ENCODE data around the gene SLC25A12.
"Not testable (repeated sequence)": the region's sequence is repeated elsewhere in the genome, so short reads cannot be mapped to it uniquely, and the experiment has no call there.

SLC25A12 gene

DNA sequence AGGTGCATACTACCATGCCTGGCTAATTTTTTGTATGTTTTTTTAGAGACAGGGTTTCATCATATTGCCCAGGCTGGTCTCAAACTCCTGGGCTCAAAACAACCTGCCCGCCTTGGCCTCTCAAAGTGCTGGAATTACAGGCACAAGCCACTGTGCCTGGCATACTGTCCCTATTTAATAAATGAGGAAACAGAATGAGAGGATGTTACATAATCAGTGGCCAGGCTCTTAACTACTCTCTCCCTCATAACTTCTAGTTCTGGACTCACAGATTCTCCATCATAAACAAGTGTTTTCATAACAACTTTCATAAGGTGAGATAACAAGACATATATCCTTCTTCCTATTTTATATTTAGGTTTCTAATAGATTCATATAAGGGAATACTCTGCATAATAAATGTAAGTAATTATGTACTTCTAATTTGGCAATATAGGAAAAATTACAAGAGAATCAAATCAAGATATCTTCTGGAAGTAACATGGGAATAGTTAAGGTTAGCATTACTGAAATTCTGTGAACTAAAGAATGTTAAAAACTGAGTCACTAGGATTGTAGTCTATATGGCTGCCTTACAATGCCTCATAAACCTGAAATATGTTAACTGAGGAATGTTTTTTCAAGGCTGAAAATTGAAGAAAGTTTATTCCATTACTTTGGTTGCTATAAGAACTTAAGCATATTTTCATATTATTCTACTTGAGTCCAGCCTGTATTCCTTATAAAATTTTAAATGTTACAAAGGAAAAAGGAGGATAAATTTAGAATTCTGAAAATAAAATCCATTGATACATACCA, 71.3 kb downstream of the SLC25A12 start:
- DNase-seq: no peak

DNA sequence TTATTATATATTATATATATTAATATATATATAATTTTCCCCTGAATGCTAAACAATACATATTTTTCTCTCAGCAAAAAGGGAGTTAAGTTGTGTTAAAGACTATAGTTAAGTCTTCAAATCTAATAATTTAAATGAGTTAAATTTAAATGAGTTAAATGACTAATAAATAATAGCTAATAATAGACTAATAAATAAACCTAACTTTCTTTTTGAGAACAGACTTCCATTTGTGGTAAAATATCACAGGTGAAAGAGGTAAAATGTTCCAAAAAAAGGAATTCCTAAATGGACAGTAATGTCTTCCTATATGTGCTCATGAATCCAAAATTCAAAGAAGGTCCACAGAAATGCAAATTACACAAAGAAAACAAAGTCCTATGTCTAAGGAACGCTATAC, 74.6 kb downstream of the SLC25A12 start:
- DNase-seq: no peak

DNA sequence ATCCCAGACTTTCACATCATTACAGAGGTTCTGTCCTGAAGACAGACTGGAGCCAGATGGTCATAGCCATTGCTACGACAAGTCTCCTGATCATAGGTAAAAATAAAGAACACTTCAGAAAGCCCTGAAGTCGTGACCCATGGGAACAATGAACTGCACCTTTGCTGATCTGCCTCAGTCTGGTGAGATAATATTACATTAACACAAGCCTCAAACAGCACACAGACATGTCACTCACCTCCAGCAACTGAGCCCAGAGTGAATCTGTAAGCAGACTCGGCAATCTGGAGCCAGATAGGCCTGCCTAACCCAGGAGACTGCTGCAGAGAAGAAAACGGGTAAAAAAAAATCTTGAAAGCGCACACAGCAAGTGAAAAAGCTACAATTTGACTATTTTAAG, 79.2 kb downstream of the SLC25A12 start:
- DNase-seq: peak; percentile 70 to 72

DNA sequence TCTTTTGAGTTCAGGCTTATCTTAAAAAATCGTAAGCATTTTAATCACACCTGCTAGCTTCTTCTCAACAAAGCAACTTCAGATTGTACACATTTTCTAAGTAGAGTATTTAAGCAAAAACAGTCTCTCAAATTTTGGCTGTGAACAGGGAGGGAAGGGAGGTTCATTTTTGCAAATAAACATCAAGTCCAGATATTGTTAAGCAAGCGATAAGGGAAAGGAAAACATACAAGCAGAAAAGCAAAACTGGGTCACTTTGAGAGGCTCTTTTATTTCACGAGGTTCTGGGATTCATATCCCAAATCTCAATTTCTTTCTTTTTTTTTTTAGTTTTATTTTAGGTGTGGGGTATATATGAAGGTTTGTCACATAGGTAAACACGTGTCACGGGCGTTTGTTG, 79.9 kb downstream of the SLC25A12 start:
- no peak for DNase-seq

DNA sequence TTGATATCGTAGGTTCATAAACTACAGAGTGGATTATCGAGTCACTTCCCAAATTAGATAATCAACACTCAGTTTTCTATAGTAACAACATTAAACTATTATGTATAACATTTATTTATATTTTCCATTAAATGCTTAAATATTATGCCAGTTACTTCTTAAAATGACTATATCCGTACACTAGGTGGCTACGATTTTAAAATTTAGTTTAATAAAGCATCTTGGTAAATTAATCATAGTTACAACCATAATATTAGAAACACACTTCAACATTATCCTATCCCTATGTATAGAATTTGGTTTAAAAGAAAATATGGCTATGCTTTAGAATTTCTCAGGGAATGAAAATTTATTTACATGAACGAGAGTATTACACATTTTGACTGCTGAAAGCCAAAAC, 80.3 kb downstream of the SLC25A12 start:
- DNase-seq: no peak

DNA sequence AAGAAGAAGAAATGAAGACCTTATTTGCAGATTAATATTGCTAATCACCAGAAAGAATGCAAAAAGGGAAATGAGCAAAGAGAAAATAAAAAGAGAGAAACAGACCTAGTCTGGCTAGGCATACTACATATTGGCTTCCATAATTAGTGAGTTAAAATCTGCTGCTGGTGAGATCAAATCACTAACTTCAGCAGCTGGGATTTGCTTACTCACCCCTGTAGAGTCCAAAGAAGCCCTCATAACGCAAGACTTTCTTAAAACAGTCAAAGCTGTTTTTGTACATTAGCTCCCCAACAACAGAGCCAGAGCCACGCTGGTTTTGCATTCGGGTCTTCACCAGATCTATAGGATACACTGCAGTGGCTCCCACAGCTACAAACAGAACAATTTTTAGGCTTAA, 80.9 kb downstream of the SLC25A12 start:
- no peak for DNase-seq

DNA sequence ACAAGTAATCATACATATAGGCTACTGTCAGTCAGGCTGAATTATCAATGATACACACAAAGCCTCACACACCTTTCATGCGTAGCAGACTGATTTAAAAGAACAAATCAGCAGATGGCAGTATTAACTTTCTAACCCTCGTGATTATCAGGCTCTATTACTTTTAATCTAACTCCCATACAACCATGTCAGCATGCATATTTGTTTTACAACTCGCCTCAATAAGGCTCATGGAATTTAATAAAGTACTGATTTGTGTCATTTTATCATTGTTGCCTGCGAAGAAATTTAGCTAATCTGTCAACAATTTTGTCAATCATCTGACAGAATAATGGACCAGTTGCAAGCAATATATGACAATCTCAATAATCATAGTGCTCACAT, 82.8 kb downstream of the SLC25A12 start:
- DNase-seq: peak; percentile 59 to 61

DNA sequence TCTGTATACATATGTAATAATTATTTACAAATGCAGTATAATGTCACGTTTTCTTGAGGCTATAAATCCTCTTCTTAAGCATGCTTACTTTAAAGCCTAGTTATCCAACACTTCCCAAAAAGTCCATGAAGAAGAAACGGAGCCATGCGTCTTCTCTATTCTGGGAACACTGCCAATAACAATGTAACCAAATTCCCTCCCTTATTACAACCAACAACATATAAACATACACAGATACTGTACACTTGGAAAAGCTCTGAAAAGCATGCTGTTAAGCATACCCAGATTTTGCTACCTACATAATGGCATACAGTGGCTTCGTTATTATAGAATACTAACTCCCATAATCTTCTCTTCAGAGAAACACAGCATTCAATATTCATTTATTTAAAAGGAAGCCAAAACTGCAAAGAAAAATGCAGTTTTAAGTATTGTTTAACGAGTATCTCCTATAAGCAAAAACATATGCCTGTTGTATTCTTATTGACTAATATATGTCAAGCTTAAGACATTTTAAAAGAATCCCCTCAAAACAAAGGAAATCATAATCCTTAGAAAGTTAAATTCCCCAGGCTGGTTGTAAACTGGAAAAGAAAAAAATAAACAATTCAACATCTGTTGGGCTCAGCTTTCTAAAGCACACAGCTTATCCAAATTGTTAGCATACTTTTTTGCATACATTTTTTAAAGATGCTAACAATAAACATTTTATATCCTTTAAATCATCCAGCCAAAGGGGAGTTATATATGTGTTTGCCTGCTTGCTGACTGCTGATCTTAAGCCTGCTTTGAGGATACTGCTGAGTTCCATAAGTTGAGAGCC, 83.4 kb downstream of the SLC25A12 start:
- DNase-seq: peak in 1 of 2 experiments; percentile 51

DNA sequence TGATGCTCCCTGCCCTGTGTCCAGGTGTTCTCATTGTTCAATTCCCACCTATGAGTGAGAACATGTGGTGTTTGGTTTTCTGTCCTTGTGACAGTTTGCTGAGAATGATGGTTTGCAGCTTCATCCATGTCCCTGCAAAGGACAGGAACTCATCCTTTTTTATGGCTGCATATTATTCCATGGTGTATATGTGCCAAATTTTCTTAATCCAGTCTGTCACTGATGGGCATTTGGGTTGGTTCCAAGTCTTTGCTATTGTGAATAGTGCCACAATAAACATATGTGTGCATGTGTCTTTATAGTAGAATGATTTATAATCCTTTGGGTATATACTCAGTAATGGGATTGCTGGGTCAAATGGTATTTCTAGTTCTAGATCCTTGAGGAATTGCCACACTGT, 85.2 kb downstream of the SLC25A12 start:
- DNase-seq: not testable (repeated sequence)

DNA sequence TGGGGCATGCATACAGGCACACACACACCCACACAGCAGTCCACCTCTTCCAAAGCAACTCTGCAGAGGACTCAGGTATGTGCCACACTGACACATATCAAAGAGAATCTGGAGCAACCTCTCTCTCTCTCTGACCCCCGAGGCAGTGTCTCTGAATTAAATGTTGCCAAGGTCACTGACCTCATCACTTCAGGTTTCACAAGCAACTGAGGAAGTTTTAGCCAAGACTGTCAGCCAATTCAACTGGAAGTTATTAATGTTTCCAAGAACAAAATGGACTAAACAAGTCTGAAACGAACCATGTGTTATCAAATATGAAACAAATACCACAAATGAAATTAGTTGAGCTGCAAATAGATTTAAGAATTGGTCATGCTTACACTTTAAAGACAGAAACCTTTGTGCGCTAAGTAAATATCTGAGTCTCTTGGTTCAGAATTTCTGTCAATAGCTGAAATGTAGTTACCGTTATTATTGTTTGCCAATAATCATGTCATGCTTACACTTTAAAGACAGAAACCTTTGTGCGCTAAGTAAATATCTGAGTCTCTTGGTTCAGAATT, 86.1 kb downstream of the SLC25A12 start:
- DNase-seq: no peak

DNA sequence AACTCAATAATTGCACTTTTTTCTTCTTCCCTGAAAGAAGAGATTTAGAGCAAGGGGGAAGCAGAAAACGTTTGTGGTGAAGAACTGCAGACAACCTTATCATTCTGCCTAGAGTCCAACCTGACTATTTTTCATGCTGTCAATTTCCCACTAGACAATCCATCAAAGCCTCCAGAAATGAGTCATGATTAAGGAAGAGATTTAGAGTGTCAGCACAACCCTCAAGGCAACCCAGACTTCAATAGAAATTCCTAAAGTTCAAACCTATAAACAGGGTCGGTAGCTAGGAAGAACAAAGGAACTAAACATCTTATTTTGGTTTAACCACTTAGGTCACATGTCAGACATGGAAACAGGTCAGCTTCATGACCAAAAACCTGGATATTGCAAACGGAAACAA, 86.9 kb downstream of the SLC25A12 start:
- DNase-seq: no peak

DNA sequence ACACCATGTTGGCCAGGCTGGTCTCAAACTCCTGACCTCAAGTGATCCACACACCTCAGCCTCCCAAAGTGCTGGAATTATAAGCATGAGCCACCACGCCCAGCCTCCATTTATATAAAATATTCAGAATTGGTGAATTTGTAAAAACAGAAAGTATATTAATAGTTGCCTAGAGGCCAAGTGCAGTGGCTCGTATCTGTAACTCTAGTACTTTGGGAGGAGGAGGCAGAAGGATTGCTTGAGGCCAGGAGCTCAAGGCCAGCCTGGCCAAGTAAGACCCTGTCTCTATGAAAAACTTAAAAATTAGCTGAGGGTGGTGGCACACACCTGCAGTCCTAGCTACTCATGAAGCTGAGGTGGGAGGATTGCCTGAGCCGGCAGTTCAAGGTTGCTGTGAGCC, 89.6 kb downstream of the SLC25A12 start:
- DNase-seq: no peak

DNA sequence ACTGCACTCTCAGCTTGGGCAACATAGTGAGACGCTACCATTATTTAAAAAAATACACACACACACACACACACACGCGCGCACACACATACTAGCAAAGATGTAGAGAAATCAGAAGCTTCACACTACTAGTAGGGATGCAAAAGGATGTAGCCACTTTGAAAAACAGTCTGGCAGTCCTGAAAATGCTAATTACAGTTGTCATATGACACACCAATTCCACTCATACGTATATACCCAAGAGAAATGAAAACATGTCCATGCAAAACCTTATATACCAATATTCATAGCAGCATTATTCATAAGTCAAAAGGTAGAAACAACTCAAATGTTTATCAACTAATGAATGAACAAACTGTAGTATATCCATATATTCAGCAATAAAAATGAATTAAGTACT, 90.3 kb downstream of the SLC25A12 start:
- no peak for DNase-seq

DNA sequence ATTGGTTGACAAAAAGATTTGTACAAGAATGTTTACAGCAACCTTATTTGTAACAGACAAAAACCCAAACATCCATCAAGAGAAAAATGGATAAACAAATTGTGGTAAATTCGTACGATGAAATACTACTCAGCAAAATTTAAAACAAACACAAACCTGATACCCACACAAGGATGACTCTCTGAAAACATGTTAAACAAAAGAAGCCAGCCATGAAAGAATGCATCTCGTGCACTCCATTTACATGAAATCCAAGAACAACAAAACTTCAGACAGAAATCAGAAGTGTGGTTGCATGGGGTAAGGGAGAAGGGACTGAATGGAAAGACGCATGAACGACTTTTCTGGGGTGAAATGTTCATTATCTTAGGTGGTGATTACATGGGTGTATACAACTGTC, 93.4 kb downstream of the SLC25A12 start:
- DNase-seq: no peak

DNA sequence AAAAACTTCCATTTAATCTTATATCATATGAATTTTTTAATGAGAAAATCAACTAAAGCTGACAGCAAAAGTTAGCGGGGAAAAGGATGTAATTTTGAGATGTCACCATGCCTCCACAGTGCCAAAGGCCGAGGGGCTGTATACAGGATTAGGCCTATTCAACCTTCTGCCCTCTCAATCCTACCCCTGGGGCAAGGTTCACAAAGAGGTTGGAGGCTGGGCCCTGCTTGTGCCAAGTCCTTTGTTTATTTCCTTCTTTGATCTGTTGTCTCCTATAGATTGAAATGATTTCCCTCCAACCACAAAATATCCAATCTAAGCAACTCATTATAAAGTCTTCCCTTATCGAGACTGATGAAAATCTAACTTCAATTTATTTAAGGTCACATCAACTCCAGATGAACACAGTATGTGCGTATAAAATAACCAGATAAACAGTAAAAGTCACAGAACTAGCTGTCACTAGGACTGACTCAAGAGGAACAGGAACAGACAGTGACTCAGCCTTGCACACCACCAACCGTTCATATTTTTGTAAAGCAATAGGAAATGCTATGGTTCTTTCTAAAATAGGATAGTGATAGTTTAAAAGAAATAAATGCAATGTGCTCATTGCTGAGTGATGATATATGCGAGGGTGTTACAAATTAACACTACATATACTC, 95.8 kb downstream of the SLC25A12 start:
- DNase-seq: no peak

DNA sequence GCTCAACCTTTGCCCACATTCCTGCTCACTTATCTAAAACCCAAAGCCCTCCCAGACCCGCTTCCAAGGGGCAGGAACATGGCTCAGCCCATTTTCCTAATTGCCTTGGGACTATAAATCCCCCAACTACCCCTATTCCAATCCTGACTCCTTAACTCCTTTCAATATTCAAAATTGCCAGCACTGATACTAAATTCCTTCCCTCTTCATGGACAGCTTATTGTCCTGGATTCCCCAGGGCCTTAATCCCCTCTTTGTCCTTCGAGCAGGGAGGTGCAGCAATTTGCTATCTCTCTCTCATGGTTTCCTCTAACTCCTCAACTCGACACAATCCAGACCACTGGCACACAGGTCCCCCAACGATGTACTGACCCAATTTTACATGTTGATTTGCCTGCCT, 99.1 kb downstream of the SLC25A12 start:
- DNase-seq: peak; percentile 27 to 35

DNA sequence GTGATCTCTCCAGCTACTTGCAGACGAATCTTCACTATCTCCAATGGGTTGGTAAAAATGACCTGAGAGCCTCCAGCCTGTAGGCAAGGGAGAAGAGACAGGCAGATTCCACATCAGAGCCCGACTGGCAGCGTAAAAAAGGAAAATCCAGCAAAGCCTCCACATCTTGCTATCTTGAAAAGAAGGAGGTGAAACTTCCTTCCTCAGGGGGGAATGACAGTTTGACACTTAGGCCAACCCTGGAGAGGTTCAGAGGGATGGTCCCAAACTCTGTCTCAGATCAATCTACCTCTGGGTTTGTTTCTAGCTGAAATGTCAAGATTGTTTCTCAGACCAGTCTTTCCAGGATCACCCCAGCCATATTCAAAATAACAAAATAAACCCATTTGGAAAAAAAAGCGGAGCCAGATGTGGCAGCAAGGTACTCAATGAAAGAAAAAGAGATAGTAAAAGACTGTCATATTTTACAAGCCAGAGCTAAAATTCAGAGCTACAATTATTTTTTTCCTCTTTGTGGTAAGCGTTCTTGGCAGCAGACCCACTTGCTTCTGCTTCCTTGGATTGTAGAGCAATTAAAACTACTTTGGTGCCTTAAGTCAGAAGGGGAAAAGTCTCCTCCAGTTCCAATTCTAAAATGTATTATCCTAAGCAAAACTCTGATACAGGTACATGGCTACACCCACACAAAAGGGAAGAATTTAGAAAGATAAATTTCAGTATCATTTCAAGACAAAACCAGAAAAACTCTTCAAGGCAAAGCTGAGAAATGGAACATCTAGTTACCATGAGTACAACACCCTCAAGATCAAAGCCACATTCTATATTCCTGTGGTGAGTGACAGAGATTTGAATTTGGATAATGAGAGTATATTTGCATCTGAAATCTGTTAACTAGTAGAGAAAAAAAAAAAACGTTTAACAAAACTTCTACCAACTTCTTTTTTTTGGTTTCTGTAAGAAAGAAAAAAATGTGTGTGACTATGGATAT, 100.1 kb downstream of the SLC25A12 start:
- no peak for DNase-seq

DNA sequence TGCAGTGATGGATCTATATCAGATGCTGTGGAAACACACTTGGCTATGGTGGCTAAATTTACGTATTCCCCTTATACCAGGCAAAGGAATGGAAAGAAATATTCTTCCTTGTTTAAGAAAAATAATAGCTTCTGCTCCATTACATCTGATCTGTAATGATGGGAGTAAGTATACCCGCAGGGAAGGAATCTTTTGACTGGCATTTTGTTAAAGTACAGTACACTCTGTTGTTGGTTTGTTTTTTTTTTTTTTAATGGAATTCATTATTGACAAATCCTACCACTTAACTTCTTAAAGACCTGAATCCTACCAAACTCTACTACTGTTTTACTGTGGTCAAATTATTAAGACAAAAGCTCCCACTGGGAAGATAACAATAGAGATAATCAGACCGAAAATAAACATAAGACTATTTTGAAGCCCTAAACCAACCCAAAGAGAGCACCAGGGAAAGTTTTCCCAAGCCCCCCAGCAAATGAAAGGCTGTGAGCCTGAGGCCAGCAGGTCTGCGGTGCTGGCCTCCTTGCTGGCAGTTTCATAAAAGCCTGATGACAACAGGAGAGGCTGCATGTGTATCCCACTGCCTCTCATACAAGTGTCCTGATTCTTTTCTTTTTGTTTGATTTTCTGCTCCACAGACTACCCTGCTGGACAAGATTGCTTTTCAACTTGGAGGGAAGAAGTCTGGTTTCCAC, 101.0 kb downstream of the SLC25A12 start:
- DNase-seq: no peak

DNA sequence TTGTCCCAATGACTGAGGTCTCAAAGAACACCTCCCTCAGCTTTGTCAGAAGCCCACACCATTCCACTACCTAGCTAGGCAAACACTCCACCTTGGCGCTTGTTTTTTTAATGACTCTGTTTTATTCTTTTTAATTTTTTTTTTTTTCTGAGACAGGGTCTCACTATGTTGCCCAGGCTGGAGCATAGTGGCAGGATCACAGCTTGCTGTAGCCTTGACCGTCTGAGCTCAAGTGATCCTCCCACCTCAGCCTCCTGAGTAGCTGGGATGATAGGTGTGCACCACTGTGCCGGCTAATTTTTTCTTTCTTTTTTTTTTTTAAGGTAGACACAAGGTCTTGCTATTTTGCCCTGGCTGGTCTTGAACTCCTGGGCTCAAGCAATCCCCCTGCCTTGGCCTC, 101.9 kb downstream of the SLC25A12 start:
- no peak for DNase-seq

DNA sequence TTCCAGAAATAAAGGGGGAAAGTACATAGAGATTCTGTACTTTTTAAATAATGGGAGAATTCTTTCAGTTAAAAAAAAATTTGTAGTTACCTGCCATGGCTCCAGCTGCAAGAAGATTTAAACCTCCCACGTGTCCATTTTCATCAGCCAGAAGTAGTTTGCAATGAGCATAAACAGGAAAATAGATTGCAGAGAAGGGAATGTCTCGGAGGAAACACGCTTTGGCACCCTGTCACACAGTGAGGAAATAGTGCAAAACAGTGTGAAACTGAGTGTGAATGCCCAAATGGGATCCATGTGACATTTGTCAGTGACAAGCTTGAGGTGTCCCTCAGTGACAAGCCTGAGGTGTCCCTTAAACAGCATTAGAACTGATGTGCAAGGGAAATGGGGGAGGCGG, 102.7 kb downstream of the SLC25A12 start:
- DNase-seq: no peak

DNA sequence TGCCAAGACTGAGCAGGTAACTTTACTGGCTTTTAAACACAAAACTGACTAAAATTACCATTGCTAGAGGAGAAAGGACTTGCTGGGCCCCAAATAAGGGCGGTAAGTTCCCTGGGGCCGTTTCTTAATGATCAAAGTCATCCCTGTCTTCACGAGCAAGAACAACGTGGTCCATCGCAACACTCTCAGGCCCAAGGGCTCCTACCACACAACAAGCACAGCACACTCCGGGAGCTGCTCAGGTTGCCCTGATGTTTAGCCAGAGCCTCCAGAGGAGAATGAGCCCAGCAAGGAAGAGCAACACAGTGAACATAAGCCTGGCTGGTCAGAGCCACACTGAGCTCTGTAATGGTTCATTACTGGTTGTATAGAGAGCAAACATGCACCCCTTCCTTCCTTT, 104.1 kb downstream of the SLC25A12 start:
- no peak for DNase-seq

All from NCI-H1930 (cell line).